H1 (cell line): Measurements from ENCODE around the gene PNMA8C. TPM values are rescaled to one million over a fixed set of nuclear protein-coding genes. Genes with fewer than 3 reads are reported as not detected.

ENCODE experiments used
- BACH1 ChIP-seq: IDR thresholded peaks from 2 replicates; pipeline ENCODE4 v1.6.1; 2012; ENCODE audit warnings: low read length, improper control_type of control experiment
- CHD2 ChIP-seq: IDR thresholded peaks from 2 replicates; pipeline ENCODE4 v1.6.1; 2012; ENCODE audit warnings: low read length, improper control_type of control experiment
- JUN ChIP-seq: IDR thresholded peaks from 2 replicates; pipeline ENCODE4 v1.6.1; 2011; ENCODE audit warnings: low read depth, mild to moderate bottlenecking, improper control_type of control experiment, low read length
- KDM4A ChIP-seq: IDR thresholded peaks from one replicate; pipeline ENCODE4 v1.7.1; 2012; ENCODE audit warnings: low read depth, mild to moderate bottlenecking, moderate library complexity, low read length, inconsistent platforms; ENCODE audit not compliant: severe bottlenecking
- POU5F1 ChIP-seq: IDR thresholded peaks from 2 replicates; pipeline ENCODE4 v1.6.1; 2011; ENCODE audit warnings: low read depth, mild to moderate bottlenecking, low read length, moderate library complexity
- TAF1 ChIP-seq: IDR thresholded peaks from 2 replicates; pipeline ENCODE4 v1.6.1; 2011; ENCODE audit warnings: mild to moderate bottlenecking, low read depth, low read length
- ZNF274 ChIP-seq: IDR thresholded peaks from 2 replicates; pipeline ENCODE4 v1.7.0; 2012; ENCODE audit warnings: low read length, borderline replicate concordance; ENCODE audit errors: extremely low read depth
- polyA plus RNA-seq, 7 experiments: library from polyadenylated mRNA; depleted of rRNA in 3 of 7; stranded (reverse) in 5 of 7; unstranded in 2 of 7; fragments of >200 nt in 5 of 7; fragments of 200-250 nt in 2 of 7; gene quantifications; 1 replicate in 5 of 7; 2 replicates in 1 of 7; 4 replicates in 1 of 7; pipeline versions ENCODE4 v1.2.1 to v1.2.3, GENCODE V29; 2011 to 2013; ENCODE audit warnings: missing spikeins in 2 of 7, mixed read lengths in 2 of 7
- total RNA-seq: library from RNA; stranded (reverse); fragmentation: NEBNext Ultra II Directional; extraction: Animal tissue kit (Norgen Biotek cat#: 25700); gene quantifications from 2 replicates; pipeline ENCODE4 v1.2.1, GENCODE V29; 2021
- TF ChIP-seq, protein P1 (sequence below): IDR thresholded peaks from 2 replicates; pipeline ENCODE4 v1.6.1; 2012; ENCODE audit warnings: low read length, inconsistent platforms
- TF ChIP-seq, protein P2 (sequence below): fragments of 300-600 bp; sonication (generic); IDR thresholded peaks from 2 replicates; pipeline ENCODE4 v1.7.1; 2012; ENCODE audit warnings: low read length, moderate library complexity, mild to moderate bottlenecking, inconsistent platforms; ENCODE audit not compliant: insufficient replicate concordance

Gene PNMA8C
- total and polyA plus RNA-seq, 2 of the 8 experiments (the other 6 are each of a cell fraction or from before 2014, with no cell fraction given): 0.53 to 1.8 TPM

DNA sequence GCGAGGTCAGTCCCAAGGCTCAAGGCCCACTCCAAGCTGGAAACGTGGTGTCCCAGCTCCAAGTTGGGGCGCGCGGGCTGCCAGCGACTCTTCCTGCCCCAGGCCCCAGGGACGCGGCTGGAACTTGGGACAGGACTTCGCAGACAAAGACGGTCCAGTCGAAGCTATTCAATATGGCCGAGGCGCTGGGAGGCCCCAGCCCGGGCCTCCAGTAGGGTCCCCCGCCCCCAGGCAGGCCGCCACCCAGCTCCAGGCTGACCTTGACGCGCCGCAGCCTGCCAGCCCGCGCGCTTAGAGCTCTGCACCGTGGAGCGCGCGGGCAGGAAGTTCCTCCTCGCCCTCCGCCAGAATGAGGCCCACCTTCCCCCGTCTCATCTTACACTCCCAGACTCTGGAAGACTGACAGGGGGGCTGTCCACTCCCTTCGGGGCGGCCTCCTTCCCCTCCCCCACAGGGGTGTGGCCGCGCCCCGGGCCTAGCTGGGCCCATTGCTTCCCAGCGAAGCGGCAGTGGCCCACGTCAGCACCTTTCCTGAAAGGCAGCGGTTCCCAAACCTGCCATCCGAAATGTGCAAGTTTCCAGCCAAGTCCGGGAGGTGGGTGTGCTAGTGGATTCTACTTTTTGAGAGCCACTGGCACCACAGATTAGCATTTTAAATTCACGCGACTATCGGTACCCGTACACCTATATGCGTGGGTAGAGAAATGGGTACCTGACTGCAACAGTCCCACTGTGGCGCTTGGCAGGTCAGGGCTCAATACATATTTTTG, 15.3 kb downstream of the PNMA8C start, which contains the start of gene CCDC8 (continued):
- TF ChIP-seq, protein P1, sequence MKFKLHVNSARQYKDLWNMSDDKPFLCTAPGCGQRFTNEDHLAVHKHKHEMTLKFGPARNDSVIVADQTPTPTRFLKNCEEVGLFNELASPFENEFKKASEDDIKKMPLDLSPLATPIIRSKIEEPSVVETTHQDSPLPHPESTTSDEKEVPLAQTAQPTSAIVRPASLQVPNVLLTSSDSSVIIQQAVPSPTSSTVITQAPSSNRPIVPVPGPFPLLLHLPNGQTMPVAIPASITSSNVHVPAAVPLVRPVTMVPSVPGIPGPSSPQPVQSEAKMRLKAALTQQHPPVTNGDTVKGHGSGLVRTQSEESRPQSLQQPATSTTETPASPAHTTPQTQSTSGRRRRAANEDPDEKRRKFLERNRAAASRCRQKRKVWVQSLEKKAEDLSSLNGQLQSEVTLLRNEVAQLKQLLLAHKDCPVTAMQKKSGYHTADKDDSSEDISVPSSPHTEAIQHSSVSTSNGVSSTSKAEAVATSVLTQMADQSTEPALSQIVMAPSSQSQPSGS: no peak
- TF ChIP-seq TAF1 (peak; percentile 82), KDM4A (peak; percentile 28), JUN (no peak), ZNF274 (no peak), BACH1 (peak; percentile 37), CHD2 (peak; percentile 81), POU5F1 (no peak)
- TF ChIP-seq, protein P2, sequence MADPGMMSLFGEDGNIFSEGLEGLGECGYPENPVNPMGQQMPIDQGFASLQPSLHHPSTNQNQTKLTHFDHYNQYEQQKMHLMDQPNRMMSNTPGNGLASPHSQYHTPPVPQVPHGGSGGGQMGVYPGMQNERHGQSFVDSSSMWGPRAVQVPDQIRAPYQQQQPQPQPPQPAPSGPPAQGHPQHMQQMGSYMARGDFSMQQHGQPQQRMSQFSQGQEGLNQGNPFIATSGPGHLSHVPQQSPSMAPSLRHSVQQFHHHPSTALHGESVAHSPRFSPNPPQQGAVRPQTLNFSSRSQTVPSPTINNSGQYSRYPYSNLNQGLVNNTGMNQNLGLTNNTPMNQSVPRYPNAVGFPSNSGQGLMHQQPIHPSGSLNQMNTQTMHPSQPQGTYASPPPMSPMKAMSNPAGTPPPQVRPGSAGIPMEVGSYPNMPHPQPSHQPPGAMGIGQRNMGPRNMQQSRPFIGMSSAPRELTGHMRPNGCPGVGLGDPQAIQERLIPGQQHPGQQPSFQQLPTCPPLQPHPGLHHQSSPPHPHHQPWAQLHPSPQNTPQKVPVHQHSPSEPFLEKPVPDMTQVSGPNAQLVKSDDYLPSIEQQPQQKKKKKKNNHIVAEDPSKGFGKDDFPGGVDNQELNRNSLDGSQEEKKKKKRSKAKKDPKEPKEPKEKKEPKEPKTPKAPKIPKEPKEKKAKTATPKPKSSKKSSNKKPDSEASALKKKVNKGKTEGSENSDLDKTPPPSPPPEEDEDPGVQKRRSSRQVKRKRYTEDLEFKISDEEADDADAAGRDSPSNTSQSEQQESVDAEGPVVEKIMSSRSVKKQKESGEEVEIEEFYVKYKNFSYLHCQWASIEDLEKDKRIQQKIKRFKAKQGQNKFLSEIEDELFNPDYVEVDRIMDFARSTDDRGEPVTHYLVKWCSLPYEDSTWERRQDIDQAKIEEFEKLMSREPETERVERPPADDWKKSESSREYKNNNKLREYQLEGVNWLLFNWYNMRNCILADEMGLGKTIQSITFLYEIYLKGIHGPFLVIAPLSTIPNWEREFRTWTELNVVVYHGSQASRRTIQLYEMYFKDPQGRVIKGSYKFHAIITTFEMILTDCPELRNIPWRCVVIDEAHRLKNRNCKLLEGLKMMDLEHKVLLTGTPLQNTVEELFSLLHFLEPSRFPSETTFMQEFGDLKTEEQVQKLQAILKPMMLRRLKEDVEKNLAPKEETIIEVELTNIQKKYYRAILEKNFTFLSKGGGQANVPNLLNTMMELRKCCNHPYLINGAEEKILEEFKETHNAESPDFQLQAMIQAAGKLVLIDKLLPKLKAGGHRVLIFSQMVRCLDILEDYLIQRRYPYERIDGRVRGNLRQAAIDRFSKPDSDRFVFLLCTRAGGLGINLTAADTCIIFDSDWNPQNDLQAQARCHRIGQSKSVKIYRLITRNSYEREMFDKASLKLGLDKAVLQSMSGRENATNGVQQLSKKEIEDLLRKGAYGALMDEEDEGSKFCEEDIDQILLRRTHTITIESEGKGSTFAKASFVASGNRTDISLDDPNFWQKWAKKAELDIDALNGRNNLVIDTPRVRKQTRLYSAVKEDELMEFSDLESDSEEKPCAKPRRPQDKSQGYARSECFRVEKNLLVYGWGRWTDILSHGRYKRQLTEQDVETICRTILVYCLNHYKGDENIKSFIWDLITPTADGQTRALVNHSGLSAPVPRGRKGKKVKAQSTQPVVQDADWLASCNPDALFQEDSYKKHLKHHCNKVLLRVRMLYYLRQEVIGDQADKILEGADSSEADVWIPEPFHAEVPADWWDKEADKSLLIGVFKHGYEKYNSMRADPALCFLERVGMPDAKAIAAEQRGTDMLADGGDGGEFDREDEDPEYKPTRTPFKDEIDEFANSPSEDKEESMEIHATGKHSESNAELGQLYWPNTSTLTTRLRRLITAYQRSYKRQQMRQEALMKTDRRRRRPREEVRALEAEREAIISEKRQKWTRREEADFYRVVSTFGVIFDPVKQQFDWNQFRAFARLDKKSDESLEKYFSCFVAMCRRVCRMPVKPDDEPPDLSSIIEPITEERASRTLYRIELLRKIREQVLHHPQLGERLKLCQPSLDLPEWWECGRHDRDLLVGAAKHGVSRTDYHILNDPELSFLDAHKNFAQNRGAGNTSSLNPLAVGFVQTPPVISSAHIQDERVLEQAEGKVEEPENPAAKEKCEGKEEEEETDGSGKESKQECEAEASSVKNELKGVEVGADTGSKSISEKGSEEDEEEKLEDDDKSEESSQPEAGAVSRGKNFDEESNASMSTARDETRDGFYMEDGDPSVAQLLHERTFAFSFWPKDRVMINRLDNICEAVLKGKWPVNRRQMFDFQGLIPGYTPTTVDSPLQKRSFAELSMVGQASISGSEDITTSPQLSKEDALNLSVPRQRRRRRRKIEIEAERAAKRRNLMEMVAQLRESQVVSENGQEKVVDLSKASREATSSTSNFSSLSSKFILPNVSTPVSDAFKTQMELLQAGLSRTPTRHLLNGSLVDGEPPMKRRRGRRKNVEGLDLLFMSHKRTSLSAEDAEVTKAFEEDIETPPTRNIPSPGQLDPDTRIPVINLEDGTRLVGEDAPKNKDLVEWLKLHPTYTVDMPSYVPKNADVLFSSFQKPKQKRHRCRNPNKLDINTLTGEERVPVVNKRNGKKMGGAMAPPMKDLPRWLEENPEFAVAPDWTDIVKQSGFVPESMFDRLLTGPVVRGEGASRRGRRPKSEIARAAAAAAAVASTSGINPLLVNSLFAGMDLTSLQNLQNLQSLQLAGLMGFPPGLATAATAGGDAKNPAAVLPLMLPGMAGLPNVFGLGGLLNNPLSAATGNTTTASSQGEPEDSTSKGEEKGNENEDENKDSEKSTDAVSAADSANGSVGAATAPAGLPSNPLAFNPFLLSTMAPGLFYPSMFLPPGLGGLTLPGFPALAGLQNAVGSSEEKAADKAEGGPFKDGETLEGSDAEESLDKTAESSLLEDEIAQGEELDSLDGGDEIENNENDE: no peak
